Measurements from ENCODE around the gene POLH. TPM values are rescaled to one million over a fixed set of nuclear protein-coding genes. Genes with fewer than 3 reads are reported as not detected.
"Not testable (repeated sequence)": the region's sequence is repeated elsewhere in the genome, so short reads cannot be mapped to it uniquely, and the experiment has no call there.

The POLH gene
- total RNA-seq, 1 donor from 2014 or later: 11.3 TPM

DNA sequence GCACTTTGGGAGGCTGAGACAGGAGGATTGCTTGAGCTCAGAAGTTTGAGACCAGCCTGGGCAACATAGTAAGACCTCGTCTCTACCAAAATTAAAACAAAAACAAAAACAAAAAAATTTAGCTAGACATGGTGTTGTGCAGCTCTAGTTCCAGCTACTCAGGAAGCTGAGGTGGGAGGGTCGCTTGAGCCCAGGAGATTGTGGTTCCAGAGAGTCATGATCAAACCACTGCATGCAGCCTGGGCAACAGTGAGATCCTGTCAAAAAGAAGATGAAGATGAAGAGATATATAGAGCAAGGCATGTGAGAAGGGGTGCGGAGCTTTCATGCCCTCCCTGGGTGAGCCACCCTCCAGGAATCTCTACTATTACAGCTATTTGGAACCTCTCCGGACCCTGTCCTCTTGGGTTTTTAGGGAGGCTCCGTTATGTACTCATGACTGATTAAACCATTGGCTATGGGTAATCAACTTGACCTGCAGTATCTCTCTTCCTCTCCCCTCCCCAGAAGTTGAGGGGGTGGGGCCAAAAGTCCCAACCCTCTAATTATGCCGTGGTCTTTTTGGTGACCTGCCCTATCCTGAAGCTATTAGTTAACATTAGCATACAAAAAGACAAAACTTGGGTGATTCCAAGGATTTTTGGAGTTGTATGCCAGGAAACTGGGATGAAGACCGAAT lies 9.0 kb downstream of the POLH start:
- H3K9me3 ChIP-seq: no peaks in the 10 kb centered on the region
- H3K36me3 ChIP-seq: peaks cover 0 to 38% of the 10 kb centered on the region in 2 donors
- H3K27me3 ChIP-seq: no peaks in the 10 kb centered on the region
- DNase-seq (ENCODE audit: extremely low spot score in 2 of 2): no peak
- H3K4me1 ChIP-seq: no peaks in the 10 kb centered on the region
- no peak overlapping the region for H3K27ac ChIP-seq
- TF ChIP-seq POLR2AphosphoS5 (IDR thresholded peaks at IDR 0.05; ENCODE audit: insufficient read depth in 1 of 2, low read depth in 1 of 2): no peak
- TF ChIP-seq, protein P1, sequence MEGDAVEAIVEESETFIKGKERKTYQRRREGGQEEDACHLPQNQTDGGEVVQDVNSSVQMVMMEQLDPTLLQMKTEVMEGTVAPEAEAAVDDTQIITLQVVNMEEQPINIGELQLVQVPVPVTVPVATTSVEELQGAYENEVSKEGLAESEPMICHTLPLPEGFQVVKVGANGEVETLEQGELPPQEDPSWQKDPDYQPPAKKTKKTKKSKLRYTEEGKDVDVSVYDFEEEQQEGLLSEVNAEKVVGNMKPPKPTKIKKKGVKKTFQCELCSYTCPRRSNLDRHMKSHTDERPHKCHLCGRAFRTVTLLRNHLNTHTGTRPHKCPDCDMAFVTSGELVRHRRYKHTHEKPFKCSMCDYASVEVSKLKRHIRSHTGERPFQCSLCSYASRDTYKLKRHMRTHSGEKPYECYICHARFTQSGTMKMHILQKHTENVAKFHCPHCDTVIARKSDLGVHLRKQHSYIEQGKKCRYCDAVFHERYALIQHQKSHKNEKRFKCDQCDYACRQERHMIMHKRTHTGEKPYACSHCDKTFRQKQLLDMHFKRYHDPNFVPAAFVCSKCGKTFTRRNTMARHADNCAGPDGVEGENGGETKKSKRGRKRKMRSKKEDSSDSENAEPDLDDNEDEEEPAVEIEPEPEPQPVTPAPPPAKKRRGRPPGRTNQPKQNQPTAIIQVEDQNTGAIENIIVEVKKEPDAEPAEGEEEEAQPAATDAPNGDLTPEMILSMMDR (IDR thresholded peaks at IDR 0.05): no peak
- TF ChIP-seq POLR2A (IDR thresholded peaks at IDR 0.05): no peak
- intact Hi-C loops (cut with DNase I): no loop called here
- H3K4me3 ChIP-seq: no peak overlapping the region

DNA sequence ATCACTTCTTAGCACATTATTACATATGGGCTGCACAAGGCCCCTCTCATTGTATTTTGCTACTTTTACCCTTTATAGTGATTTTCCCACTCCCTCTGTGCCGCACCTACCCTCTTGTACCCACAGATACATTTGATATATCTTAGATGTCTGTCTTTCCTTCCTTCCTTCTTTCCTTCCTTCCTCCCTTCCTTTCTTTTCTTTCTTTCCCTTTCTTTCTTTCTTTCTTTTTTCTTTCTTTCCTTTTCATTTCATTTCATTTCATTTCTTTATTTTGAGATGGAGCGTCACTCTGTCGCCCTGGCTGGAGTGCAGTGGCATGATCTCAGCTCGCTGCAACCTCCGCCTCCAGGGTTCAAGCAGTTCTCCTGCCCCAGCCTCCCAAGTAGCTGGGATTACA lies 12.2 kb downstream of the POLH start:
- Histone ChIP-seq H3K36me3 (peaks cover 0 to 38% of the 10 kb centered on the region in 2 donors), H3K27ac (no peak overlapping the region)
- DNase-seq (ENCODE audit: extremely low spot score in 2 of 2): no peak

DNA sequence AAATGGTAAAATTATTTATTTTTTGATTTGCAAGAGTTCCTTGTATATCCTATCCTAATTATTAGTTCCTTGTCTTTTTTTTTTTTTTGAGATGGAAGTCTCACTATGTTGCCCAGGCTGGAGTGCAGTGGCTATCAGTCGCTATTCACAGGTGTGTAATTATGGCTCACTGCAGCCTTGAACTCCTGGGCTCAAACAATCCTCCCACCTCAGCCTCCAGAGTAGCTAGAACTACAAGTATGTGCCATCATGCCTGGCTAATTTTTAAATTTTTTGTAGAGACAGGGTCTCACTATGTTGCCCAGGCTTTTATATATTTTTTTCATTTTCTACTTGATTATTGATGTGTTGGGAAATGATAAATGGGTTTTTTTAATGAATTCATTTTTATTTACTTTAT lies 13.6 kb downstream of the POLH start:
- H3K4me3 ChIP-seq; H3K27me3 ChIP-seq; H3K9me3 ChIP-seq; H3K4me1 ChIP-seq; intact Hi-C loops (cut with DNase I); H3K27ac ChIP-seq; DNase-seq (ENCODE audit: extremely low spot score in 2 of 2): not testable (repeated sequence)
- peaks cover 0 to 27% of the 10 kb centered on the region in 2 donors for H3K36me3 ChIP-seq

More for the DNA sequence above, 12.2 kb downstream of the POLH start:
- TF ChIP-seq, protein P1 (IDR thresholded peaks at IDR 0.05): no peak
- no peak for TF ChIP-seq POLR2A (IDR thresholded peaks at IDR 0.05)
- TF ChIP-seq POLR2AphosphoS5 (IDR thresholded peaks at IDR 0.05; ENCODE audit: insufficient read depth in 1 of 2, low read depth in 1 of 2): no peak
- Histone ChIP-seq H3K4me1 (no peaks in the 10 kb centered on the region), H3K4me3 (no peak overlapping the region), H3K27me3 (no peaks in the 10 kb centered on the region), H3K9me3 (no peaks in the 10 kb centered on the region)
- intact Hi-C loops (cut with DNase I): no loop called here

DNA sequence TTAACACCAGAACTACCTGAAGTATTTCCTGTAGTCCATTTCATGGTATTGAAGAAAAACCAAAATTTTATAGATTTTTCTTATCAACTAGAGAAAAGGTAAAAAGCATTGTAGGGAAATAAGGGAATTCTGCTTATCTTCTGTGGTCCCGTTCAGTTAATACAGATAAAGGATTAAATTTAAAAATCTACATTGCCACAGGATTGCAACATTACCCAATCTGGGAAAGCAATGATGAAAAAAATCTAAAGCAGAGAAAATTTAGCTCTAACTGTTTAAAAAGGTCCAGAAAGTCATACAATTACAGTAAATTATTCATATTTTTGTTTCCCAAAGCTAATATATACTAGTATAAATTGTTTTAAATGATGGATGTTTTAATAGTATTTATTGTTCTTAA lies 18.0 kb downstream of the POLH start:
- intact Hi-C loops (cut with DNase I): no loop called here
- Histone ChIP-seq H3K9me3 (no peaks in the 10 kb centered on the region), H3K27me3 (no peaks in the 10 kb centered on the region), H3K4me3 (no peak overlapping the region), H3K27ac (no peak overlapping the region), H3K36me3 (peaks cover 0 to 4% of the 10 kb centered on the region in 2 donors), H3K4me1 (no peaks in the 10 kb centered on the region)
- TF ChIP-seq POLR2A (IDR thresholded peaks at IDR 0.05): no peak
- no peak for TF ChIP-seq POLR2AphosphoS5 (IDR thresholded peaks at IDR 0.05; ENCODE audit: insufficient read depth in 1 of 2, low read depth in 1 of 2)
- TF ChIP-seq, protein P1 (IDR thresholded peaks at IDR 0.05): no peak
- DNase-seq (ENCODE audit: extremely low spot score in 2 of 2): no peak

DNA sequence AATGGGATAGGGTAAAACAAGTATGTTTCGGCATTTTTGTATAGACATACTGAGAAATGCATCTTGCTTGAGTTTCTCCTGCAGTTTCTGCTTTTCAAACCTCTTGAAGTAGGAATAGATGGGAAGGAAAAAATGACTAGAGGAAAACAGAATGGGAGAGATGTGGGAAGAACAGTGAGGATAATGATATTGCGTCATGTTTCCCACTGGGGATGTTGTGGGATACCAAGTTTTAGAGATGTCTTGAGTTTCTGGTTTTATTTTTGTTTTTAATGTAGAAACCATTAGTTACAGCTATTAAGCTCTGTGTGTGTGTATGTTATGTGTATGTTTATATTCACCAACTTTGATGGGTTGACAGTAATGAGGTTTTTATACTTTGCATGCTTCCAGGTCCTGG lies 24.6 kb downstream of the POLH start:
- intact Hi-C loops (cut with DNase I): no loop called here
- no peaks in the 10 kb centered on the region for H3K27me3 ChIP-seq
- TF ChIP-seq, protein P1 (IDR thresholded peaks at IDR 0.05): no peak
- TF ChIP-seq POLR2AphosphoS5 (IDR thresholded peaks at IDR 0.05; ENCODE audit: insufficient read depth in 1 of 2, low read depth in 1 of 2) (no peak), POLR2A (IDR thresholded peaks at IDR 0.05) (no peak)
- peaks cover 0 to 25% of the 10 kb centered on the region in 2 donors for H3K36me3 ChIP-seq
- no peaks in the 10 kb centered on the region for H3K4me1 ChIP-seq
- H3K9me3 ChIP-seq: no peaks in the 10 kb centered on the region
- H3K27ac ChIP-seq: no peak overlapping the region
- H3K4me3 ChIP-seq: no peak overlapping the region
- no peak for DNase-seq (ENCODE audit: extremely low spot score in 2 of 2)
